Testis (tissue), 3 donors: ENCODE data around the gene RASL10A. TPM values are rescaled to one million over a fixed set of nuclear protein-coding genes. Genes with fewer than 3 reads are reported as not detected.
A peak's percentile ranks its signal among the peaks of the same experiment; 100 is the strongest.

Experiments
- DNase-seq: peaks from one replicate; pipeline ENCODE4 v3.0.0-alpha.2; 2019
- H3K27ac ChIP-seq, 2 donors: fragments of 200-600 bp; sonication (generic); one replicate each; pipeline ENCODE4 v1.5.1; 2019
- H3K27me3 ChIP-seq: fragments of 200-600 bp; sonication (generic); one replicate; pipeline ENCODE4 v1.5.1; 2019
- H3K36me3 ChIP-seq: fragments of 200-600 bp; sonication (generic); one replicate; pipeline ENCODE4 v1.5.1; 2017; ENCODE audit warnings: low read depth; ENCODE audit errors: missing control alignments
- H3K4me1 ChIP-seq: fragments of 200-600 bp; sonication (generic); one replicate; pipeline ENCODE4 v1.5.1; 2019
- H3K4me3 ChIP-seq, 2 donors: fragments of 200-600 bp; sonication (generic); one replicate each; pipeline ENCODE4 v1.5.1; 2017 to 2019
- H3K9me3 ChIP-seq: fragments of 200-600 bp; sonication (generic); one replicate; pipeline ENCODE4 v1.5.1; 2017
- POLR2A ChIP-seq: fragments of 450-650 bp; IDR thresholded peaks from one replicate; pipeline ENCODE4 v1.6.1; 2017; ENCODE audit warnings: antibody characterized with exemption, mild to moderate bottlenecking, moderate library complexity
- WGBS, 2 donors: methylation state at CpG; one replicate each; pipeline ENCODE4 v1.1.5; 2018; 5-methylcytosine and 5-hydroxymethylcytosine counted together
- intact Hi-C: fragments of 100-400 bp; cut with DNase I; formaldehyde crosslinking; loops from one replicate; pipeline ENCODE4 v1.15.1; 2023; ENCODE audit warnings: low total_unique reads
- polyA plus RNA-seq: library from polyadenylated mRNA; stranded (reverse); fragments of 350-450 nt; fragmentation: Illumina TruSeq; extraction: RNeasy Lipid Tissue Mini Kit (QIAGEN cat#74804); gene quantifications from one replicate; pipeline ENCODE4 v1.2.3, GENCODE V29; 2014; ENCODE audit warnings: low read depth, low replicate concordance; ENCODE audit not compliant: insufficient read depth
- total RNA-seq, 2 donors: library from RNA; depleted of rRNA; stranded (reverse); fragments of >200 nt; gene quantifications; one replicate each; pipeline ENCODE4 v1.2.3, GENCODE V29; 2016
- TF ChIP-seq, protein P1 (sequence below), 3 experiments: fragments of 450-650 bp in 2 of 3; fragments of 200-600 bp in 1 of 3; sonication (generic) in 1 of 3; IDR thresholded peaks; one replicate each; pipeline ENCODE4 v1.5.1; 2016 to 2019; ENCODE audit warnings: antibody characterized with exemption in 3 of 3, mild to moderate bottlenecking in 2 of 3, moderate library complexity in 1 of 3

The RASL10A gene
- total and polyA plus RNA-seq, 3 donors from 2014 or later = 2.2 to 10.4 (median 7.1) TPM

- TF ChIP-seq POLR2A = no peak
- TF ChIP-seq, protein P1, sequence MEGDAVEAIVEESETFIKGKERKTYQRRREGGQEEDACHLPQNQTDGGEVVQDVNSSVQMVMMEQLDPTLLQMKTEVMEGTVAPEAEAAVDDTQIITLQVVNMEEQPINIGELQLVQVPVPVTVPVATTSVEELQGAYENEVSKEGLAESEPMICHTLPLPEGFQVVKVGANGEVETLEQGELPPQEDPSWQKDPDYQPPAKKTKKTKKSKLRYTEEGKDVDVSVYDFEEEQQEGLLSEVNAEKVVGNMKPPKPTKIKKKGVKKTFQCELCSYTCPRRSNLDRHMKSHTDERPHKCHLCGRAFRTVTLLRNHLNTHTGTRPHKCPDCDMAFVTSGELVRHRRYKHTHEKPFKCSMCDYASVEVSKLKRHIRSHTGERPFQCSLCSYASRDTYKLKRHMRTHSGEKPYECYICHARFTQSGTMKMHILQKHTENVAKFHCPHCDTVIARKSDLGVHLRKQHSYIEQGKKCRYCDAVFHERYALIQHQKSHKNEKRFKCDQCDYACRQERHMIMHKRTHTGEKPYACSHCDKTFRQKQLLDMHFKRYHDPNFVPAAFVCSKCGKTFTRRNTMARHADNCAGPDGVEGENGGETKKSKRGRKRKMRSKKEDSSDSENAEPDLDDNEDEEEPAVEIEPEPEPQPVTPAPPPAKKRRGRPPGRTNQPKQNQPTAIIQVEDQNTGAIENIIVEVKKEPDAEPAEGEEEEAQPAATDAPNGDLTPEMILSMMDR (IDR thresholded peaks at IDR 0.05) = no peak
- WGBS, 2 donors = 1 to 2% methylated on average over 14 of the region's 14 CpGs
- intact Hi-C loops = no loop called here
- DNase-seq = no peak
- no peaks in the 10 kb centered on the region for H3K36me3 ChIP-seq
- H3K4me3 ChIP-seq = peak overlapping the region; percentile 96 to 98
- H3K4me1 ChIP-seq = peaks cover 46% of the 10 kb centered on the region
- no peaks in the 10 kb centered on the region for H3K27me3 ChIP-seq
- peak overlapping the region; percentile 95 to 99 for H3K27ac ChIP-seq
- H3K9me3 ChIP-seq = no peaks in the 10 kb centered on the region
These were observed 46.3 kb downstream of the RASL10A start for GRCh38 chr22:29269230-29269604.

- WGBS, 2 donors = 0% methylated on average over 21 to 33 of the region's 51 CpGs
- TF ChIP-seq, protein P1 (IDR thresholded peaks at IDR 0.05) = no peak
- intact Hi-C loops = no loop called here
- Histone ChIP-seq H3K4me1 (peaks cover 46% of the 10 kb centered on the region), H3K27me3 (no peaks in the 10 kb centered on the region), H3K36me3 (no peaks in the 10 kb centered on the region), H3K9me3 (no peaks in the 10 kb centered on the region), H3K27ac (peak overlapping the region; percentile 95 to 99), H3K4me3 (peak overlapping the region; percentile 96 to 98)
- peak; percentile 74 for DNase-seq
These were observed 46.8 kb downstream of the RASL10A start for GRCh38 chr22:29268511-29269229.

- Histone ChIP-seq H3K4me3 (peak within 1 kb of the TSS; percentile 96 to 98), H3K9me3 (no peaks in the 10 kb centered on the region), H3K4me1 (peaks cover 46% of the 10 kb centered on the region), H3K36me3 (no peaks in the 10 kb centered on the region), H3K27ac (peak within 1 kb of the TSS; percentile 95 to 99), H3K27me3 (no peaks in the 10 kb centered on the region)
- intact Hi-C loops = no loop called here
- 0 to 1% methylated on average over 30 to 67 of the region's 67 CpGs for WGBS, 2 donors
- peak; percentile 67 for TF ChIP-seq POLR2A
- TF ChIP-seq, protein P1 (IDR thresholded peaks at IDR 0.05) = peak in 1 of 3 experiments; percentile 24
- DNase-seq = peak; percentile 96
These were observed 47.5 kb downstream of the RASL10A start, which contains the start of the genes EWSR1 and RHBDD3 for GRCh38 chr22:29267858-29268510. TSS of gene EWSR1 (plus strand) at chr22:29268268. CDS start at chr22:29268337, 69 bp downstream. TSS of gene RHBDD3 (minus strand) at chr22:29267981. CDS start at chr22:29265626, 2,355 bp downstream.

GRCh38 chr22:29267462-29267857 is 48.0 kb downstream of the RASL10A start:
- Histone ChIP-seq H3K36me3 (no peaks in the 10 kb centered on the region), H3K27ac (peak overlapping the region; percentile 95 to 99), H3K9me3 (no peaks in the 10 kb centered on the region), H3K27me3 (no peaks in the 10 kb centered on the region), H3K4me3 (peak overlapping the region; percentile 96 to 98), H3K4me1 (peaks cover 46% of the 10 kb centered on the region)
- TF ChIP-seq, protein P1 (IDR thresholded peaks at IDR 0.05) = no peak
- no peak for TF ChIP-seq POLR2A
- no peak for DNase-seq
- intact Hi-C loops = no loop called here
- WGBS, 2 donors = 0 to 1% methylated on average over 7 to 30 of the region's 32 CpGs
